LoVo (cell line): Measurements from ENCODE around the gene ABITRAM.
A peak's percentile ranks its signal among the peaks of the same experiment; 100 is the strongest.
"Not testable (repeated sequence)": the region's sequence is repeated elsewhere in the genome, so short reads cannot be mapped to it uniquely, and the experiment has no call there.

Experiments
- DNase-seq: peaks from one replicate; pipeline ENCODE4 v3.0.0-alpha.2; 2016; ENCODE audit warnings: low spot score

The ABITRAM gene, protein sequence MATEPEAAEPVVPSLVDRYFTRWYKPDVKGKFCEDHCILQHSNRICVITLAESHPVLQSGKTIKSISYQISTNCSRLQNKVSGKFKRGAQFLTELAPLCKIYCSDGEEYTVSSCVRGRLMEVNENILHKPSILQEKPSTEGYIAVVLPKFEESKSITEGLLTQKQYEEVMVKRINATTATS

DNA sequence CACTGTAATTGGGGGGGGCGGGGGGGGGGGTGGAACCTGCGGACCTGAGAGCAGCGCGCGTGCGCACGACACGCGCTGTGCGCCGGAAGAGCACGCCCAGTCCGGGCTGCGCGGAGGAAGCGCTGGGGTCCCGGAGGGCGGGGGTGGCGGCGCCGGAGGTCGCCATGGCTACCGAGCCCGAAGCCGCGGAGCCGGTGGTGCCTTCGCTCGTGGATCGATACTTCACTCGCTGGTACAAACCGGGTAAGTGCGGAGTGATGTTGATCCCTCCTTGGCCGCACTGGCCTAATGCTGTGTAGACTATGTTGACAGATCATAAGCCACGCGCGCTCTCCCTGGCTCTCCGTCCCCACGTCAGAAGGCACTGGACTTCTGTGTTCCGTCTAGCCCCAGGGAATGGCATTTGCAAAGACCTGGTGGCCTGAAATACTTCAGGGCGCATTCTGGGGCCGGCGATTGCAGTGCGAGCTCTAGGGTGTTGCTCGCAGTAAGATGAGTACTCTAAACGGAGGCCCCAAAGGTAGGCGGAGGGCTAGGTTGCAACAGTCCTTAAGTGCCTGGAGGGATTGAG lies at the start of gene ABITRAM:
ABITRAM (plus strand) TSS at position 78 of the 571 bp plus-strand sequence; CDS start at position 165, 87 bp downstream.
- peak; percentile 84 for DNase-seq

DNA sequence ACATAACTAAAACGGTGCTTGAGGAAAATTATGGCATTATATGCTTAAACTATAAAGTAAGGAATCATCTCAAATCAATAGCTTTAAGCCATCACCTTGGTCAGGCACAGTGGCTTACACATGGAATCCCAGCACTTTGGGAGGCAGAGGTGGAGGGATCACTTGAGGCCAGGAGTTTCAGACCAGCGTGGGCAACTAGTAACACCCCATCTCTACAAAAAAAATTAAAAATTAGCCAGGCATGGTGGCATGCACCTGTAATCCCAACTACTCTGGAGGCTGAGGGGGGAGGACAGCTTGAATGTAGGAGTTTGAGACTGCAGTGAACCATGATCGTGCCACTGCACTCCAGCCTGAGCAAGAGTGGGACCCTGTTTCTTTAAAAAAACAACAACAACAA lies 49.5 kb upstream of the ABITRAM start:
- DNase-seq: no peak

DNA sequence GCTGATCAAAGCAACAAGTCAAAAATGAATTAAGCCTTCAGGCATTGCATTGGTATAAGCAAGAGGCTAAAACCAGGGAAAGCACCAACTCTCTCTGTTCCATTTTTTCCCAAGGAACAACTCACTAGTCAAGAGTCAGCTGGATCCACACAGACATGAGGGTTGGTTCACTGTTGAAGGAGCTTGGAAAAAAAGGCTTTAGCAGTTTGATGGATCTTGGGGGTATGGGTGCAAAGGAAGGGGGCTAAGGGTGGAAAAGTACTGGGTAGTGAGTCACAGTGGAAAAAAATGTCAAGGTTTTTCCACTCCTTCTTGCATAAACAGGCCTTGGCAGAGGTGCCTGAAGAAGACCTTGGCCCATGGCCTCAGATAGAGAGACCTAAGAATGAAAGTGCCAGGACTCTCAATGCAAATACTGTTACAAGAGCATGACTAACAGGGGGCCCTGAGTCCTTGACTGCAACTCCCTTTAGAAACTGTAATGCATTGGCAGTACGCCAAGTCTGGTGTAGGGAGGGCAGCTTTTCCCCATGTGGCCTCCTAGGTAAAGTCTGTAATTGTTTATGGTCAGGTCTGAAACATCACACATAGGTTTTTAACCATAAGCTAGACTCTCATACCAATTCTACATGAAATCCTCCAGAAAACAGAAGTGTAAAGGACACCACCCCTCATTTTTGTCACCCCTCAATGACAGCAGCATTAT lies 48.4 kb upstream of the ABITRAM start:
- peak; percentile 33 for DNase-seq

DNA sequence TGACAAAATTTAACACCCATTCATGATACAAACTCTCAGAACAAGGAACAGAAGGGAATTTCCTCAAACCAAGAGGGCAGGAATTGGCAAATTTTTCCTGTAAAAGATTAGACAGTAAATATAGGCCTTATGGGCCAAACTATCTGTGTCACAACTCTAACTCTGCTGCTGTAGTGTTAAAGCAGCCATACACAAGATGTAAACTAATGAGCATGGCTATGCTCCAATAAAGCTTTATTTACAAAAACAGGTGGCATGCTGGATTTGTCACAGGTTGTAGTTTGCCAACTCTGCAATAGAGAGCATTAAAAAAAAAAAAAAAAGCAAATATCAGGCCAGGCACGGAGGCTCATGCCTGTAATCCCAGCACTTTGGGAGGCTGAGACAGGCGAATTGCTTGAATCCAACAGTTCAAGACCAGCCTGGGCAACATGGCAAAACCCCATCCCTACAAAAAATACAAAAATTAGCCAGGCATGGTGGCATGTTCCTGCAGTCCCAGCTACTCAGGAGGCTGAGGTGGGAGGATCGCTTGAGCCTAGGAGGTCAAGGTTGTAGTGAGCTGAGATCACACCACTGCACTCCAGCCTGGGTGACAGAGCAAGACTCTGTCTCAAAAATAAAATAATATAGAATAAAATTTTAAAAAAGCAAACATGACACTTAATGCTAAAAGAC lies 47.5 kb upstream of the ABITRAM start:
- not testable (repeated sequence) for DNase-seq

DNA sequence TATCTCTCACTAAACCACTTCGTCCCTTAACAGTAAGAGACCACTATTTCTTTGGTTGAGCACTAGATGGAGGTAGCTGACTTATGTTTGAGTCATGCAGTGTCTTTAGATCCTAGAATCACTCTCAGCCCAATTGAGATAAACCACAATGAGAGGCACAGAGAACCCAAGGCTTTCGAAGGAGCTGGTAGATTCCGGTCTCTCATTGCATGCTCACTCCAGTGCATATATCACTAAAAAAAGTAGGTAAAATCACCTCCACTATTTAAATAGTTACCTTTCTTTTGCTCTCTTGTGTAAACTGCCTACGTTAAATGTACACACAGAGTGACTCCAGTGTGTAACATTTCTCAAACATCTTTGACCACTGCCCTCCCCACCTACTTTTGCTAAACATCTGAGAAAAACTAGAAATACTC lies 44.5 kb upstream of the ABITRAM start:
- no peak for DNase-seq

DNA sequence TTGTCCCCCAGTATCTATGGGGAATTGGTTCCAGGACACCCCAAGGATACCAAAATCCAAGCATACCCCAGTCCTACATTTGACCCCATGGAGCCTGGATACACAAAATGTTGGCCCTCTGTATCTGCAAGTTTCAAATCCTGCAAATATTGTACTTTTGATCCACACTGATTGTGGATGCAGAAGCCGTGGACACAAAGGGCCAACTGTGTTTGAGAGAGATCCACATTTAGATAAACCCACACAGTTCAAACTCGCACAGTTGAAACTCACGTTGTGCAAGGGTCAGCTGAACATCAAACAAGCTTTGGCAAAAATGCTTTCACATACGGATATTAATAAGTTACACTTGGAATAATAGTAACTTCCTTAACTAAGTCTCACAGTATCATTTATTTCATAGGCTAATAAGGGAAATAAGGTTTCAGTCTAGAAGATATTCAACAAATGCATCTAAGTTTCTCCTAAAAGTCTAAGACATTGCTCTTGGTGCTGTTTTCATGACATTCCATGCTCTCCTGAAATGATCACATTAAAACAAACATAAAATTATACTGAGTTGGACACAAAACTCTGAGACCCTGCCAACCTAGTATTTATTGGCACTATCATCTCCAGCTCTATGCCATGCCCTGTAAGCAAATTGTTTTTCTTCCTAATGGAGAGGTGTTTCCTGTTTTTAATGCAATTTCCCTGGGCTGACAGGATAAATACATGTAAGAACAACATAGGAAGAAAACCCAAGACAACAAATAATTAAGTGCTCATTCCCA lies 39.8 kb upstream of the ABITRAM start:
- no peak for DNase-seq

DNA sequence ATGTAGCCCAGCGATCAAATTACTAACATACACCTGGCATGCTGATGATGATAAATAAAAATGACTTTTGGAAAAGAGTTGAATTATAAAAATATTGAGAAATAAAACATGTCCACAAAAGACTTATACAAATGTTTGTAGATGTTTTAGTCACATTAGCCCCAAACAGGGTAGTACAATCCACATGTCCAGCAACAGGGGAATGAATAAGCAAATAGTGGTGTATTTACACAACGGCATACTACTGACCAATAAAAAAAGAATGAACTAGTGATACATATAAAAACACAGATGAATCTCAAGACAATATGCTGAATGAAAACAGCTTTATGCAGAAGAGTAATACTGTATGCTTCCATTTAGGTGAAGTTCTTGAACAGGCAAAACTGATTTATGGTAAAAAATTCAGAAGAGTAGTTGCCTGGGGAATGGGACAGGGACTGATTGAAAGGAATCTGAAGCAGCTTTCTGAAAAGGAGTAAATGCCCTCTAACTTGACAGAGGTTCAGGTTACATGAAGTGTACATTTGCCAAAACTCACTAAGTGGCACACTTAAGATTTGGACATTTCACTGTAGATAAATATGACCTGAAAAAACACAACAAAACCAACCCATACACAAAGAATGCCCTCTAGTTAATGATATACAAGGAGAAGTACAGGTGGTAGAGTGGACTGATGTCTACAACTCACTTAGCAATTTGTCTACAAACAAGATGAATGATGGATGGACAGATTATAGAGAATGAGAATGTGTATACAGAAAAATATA lies 36.7 kb upstream of the ABITRAM start:
- no peak for DNase-seq

DNA sequence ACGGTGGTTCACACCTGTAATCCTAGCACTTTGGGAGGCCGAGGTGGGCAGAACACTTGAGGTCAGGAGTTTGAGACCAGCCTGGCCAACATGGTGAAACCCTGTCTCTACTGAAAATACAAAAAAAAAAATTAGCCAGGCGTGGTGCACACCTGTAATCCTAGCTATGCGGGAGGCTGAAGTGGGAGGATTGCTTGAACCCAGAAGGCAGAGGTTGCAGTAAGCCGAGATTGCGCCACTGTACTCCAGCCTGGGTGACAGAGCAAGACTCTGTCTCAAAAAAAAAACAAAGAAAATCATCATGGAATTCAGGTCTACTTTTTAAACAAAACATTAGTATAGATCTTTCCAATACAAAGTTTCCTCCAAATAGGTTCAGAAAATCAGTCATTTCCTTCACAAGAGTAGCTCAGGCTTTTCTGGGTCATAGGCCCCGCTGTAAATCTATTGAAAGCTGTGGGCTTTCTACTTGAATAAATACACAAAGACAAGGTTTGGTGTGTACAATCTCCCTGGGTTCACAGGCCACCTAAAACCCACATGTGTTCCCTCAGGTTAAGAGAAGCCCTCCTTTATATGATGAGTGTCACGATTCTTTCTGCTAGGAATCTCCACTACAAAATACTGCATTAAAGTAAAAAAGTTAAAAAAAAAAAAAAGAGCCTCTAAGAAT lies 35.0 kb upstream of the ABITRAM start:
- DNase-seq: not testable (repeated sequence)

DNA sequence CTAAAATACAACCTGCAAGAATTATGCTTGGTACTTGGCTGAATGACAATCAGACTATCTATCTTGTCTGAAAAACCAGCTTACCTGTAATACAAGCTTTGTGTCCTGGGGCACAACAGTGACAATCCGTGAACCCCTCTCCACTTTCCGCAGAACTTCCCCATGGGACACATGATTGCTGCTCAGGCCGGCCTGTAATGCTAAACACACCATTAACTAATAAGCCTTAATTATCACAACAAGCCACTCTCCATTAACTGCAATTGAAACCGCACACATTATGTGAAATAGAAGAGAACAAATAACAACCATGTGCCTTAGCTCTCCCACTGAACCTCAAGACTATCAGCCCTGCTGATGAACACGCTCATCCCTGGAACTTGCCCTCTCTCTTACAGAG lies 34.0 kb upstream of the ABITRAM start:
- DNase-seq: no peak

DNA sequence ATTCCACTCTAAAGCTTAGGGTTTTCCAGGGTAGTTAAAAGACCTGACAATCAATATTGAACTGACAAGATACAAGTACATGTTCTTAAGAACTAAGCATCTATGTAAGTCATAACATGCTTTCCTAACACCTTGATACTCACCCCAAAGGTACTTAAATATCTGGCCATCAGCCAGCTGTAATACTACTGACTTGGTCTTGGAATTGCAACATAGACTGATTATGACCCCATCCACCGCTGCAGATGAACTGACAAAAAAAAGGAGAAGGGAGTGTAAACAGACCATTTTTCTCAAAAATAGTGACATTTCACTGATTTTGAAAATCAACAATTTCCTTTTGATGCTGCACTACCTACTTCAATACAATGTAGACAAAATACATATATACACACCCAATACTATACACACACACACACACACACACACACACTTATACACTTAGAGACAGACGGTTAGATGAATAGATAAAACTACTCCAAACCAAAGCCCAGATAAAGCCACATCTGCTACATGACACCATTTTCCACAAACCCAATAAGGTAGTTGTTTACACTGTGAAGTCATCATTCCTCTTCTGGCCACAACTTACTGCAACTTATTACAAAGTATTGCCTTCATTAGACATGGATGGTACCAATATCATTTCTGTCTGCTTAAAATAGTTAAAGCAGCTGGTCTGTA lies 30.6 kb upstream of the ABITRAM start:
- DNase-seq: no peak

DNA sequence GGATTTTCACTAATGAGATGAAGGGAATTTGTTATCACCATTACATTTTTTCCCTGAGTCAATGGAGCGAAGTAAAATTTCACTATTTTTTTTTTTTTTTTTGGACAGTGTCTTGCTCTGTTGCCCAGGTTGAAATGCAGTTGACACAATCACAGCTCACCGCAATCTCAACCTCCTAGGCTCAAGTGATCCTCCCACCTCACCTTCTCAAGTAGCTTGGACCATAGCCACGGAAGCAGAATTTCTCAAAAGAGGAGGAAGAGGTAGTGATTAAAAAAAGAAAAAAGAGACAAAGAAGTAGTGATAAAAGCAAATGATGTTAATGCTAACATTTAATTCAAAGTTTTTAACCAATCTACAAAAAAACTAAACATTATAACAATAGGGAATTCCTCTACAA lies 30.0 kb upstream of the ABITRAM start:
- no peak for DNase-seq

DNA sequence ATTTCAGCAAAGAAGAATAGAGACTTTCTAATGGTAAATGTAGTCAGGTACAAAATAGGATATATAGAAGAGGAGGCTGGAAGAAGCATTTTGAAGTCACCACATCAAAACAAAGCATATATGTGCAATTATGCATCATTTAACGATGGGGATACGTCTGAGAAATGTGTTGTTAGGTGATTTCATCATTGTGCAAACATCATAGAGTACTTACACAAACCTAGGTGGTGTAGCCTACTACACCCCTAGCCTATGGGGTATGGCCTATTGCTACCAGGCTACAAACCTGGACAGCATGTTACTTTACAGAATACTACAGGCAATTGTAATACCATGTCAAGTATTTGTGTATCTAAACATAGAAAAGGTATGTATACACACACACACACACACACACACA lies 28.7 kb upstream of the ABITRAM start:
- no peak for DNase-seq

DNA sequence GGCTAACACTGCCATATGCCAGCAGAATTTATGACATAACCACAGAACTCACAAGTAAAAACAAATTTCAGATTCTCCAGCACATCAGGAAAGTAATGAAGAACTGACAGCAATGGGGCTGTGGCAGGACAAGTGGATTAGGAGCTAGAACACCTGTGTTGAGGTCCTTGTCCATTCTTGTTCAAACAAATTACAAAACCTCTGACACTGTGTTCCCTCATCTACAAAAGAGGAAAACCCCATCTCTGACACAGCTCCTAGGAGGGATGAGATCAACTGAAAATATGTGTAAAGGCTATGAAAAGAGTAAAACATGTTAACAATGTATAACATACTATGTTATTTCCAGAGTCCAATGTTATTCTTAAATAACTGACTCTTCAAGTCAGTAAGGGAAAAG lies 23.8 kb upstream of the ABITRAM start:
- DNase-seq: no peak

DNA sequence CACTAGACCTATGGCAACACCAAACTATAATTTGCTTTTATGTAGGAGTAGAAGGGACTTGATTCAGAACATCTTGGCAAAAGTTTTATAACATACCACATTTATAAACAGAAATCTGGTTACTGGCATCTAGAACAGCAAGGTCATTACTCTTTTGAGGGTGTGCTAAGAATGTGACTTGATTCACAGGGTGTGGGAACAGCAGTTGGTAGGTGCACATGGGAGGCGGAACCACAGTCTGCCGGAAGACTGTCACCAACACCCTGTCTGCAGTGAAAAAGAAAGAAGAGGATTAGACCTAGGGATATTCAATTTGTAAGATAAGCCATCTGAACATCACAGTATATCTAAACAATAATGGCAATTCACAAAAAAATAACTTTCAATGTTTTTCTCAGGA lies 23.3 kb upstream of the ABITRAM start:
- DNase-seq: no peak

DNA sequence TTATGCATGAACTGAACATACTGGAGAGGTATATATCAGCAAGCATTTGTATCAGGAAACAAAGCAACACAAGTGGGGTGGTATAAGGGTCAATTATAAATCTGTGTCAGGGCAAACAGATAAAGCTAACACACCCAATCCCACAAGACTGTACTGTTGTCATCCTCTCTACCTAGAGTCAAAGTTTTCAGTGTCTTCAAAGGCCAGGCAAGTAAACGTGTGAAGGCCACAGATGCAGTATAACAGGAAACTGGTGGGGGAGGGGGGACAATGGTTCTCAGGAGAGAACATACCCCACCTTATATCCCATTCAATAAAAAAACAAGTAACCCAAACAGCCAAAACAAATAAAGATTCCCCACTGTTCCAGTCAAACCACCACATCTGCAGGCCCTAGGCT lies 22.4 kb upstream of the ABITRAM start:
- DNase-seq: no peak

DNA sequence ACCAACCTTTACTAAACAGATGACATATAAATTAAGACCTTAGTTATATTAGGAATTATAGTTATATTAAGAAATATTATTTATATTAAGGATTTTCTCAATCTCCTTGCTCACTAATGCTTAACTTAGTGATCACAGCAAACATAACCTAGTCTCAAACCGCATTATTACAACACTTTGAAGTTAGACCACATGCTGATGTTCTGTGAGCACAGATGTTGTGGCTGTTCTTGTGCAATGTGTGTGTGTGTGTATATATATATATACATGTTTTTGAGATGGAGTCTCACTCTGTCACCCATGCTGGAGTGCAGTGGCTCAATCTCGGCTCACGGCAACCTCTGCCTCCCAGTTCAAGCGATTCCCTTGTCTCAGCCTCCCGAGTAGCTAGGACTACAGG lies 20.8 kb upstream of the ABITRAM start:
- DNase-seq: no peak

DNA sequence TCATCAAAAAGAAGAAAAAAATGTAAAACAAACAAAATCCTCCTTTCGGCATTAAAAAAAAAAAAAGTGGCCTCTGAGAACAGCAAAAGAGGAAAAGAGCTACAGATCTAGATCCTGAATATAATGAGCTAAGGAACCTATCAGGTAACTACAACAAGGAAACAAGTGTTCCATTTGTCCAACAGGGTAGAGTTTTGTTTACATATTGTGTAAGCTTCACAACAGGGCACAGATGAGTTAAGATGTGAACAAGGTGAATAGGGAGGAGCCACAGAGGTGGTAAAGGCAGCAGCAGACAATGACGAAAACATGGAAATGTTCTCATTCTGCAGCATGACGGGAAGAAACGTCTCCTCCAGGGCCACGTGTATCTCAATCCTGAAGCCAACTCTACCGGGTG lies 14.7 kb upstream of the ABITRAM start:
- no peak for DNase-seq

DNA sequence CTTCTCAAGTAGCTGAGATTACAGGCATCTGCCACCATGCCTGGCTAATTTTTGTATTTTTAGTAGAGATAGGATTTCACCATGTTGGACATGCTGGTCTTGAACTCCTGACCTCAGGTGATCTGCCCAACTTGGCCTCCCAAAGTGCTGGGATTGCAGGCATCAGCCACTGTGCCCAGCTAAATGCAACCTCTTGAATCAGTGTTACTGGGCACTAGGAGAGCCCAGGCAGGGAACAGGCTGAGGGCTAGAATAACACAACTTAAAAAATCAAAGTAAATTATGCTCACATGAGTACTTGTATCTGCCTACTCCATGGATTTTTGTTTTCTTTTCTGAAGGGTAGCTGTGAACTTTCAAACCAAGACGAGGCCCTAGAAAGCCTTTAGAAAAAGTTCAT lies 13.8 kb upstream of the ABITRAM start:
- not testable (repeated sequence) for DNase-seq

DNA sequence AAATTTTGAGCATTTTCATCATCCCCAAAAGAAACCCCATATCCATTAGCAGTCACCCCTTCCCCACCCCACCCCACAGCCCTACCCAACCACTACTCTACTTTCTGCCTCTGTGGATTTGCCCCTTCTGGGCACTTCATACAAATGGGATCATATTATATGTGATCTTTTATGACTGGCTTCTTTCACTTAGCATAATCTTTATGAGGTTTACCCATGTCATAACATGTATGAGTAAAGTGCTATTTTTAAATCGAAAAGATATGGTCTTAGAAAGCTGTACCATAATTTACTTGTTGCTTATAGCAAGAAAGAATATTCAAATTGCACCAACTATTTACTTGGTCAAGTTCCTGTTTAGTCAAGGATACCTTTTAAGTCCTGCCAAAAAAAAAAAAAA lies 13.0 kb upstream of the ABITRAM start:
- no peak for DNase-seq

DNA sequence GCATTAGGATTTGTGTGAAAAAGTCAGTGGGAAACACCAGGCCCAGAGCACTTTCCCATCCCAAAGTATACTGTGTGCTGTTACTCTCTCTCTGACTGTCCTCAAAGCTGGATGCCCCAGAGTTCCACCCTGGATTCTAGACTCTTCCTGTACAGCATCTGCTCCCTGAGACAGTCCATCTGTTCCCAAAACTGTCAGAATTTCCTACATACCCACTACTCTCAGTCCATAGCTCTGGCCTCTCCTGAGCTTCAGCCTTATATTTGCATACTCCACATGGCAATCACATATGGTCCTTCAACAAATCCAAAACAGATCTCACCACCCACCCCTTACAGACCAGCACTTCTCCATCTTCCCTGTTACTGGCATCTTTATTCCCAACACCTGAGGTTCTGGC lies 9.7 kb upstream of the ABITRAM start:
- DNase-seq: no peak
